GM21515 (cell line): ENCODE data around the gene GNAT1.

ENCODE experiments used
- ATAC-seq: cut with Tn5 transposase; IDR thresholded peaks from one replicate; pipeline ENCODE4 v1.9.1; 2021; ENCODE audit not compliant: unreplicated experiment

Gene GNAT1

DNA sequence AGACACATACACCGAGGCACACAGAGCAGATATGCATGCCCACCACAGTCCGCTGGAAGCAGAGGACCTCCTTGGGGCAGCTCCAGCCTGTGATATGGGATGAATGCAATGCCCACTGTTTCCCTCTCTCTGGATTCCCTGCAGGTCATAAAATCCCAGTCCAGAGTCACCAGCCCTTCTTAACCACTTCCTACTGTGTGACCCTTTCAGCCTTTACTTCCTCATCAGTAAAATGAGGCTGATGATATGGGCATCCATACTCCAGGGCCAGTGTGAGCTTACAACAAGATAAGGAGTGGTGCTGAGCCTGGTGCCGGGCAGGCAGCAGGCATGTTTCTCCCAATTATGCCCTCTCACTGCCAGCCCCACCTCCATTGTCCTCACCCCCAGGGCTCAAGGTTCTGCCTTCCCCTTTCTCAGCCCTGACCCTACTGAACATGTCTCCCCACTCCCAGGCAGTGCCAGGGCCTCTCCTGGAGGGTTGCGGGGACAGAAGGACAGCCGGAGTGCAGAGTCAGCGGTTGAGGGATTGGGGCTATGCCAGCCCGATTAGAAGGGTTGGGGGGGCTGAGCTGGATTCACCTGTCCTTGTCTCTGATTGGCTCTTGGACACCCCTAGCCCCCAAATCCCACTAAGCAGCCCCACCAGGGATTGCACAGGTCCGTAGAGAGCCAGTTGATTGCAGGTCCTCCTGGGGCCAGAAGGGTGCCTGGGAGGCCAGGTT is at the start of gene GNAT1:
TSS of gene GNAT1 (plus strand) at position 675 of the 725 bp plus-strand sequence. CDS start 116 bp downstream, outside the sequence.
- no peak for ATAC-seq

DNA sequence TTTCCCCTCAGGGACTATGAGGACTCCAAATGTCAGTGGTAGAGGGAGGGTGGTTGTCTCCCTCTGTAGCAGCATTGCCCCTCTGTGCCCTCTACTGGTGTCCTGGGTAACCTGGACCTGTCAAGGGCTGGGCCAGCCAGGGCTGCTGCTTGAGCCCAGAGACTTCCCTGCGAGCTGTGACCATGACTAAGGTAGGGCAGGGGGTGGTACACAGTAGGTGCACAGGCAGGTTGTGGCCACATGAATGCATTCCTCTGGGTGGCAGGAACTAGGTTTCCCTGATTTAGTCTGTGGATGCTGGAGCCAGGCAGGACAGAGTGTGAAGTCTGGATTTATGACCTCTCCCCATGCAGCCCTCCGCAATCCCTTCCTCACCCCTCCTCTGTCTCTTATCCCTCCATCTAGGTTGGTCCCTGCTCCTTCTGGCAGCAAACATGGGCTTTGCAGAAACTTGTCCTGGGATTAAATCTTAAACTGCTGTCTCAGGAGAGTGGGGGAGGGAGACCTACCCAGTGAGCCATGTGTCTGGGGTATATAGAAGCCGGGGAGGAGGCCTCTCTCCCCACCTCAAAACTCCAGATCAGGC is 45.0 kb upstream of the GNAT1 start:
- no peak for ATAC-seq

DNA sequence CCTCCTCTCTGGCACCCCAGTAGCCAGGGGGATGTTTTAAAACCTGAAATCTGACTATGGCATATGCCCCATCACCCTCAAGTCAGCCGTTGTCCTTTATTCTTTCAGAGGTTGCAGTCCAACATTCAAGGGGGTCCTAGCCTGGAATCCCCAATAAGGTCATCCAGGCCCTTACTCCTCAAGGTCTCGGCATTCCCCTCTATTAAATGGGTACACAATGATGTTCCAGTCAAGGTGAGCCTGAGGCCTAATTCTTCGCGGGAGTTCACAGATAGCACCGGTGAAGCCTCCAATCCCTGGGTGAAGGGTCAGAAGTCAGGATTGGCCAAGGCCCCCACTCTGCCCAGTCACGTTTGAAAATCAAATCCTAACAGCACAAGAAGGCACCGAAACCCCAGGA is 44.4 kb upstream of the GNAT1 start:
- no peak for ATAC-seq

DNA sequence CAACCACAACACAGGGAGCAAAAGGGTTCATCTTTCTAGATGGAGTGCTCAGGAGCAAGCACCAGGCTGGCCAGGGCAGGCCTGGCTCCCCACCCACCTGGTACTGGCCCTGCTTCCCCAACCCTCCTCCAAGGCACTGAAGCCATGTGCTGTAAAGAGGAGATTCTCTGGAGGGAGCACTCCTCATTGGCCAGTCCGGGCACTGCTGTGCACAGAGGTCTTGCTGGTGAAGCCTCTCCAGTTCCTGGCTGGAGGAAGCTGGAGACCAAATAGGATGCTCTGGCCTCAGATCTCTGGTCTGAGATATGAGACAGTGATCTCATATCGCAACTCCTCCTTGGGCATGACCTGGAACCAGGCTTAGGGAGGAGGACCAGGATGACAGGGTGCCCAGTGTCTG is 44.0 kb upstream of the GNAT1 start:
- ATAC-seq, result no peak

DNA sequence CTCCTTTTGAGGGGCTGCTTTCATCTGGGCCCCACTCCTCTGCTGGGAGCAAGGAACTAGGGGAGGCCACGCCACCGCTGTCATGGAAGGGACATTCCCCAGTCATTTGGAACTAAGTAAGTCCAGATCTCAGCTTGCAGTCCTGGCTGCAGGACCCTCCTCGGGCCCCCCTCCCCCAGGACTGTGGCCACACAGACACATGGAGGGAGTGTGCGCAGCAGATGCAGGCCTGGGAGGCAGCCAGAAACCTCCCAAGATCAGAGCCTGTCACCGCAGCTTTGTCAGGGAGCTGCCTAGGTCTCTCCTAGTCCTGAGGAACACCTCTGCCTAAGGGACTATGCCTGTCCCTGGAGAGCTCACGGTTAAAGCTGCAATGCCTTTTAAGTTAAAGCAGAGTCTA is 43.5 kb upstream of the GNAT1 start:
- ATAC-seq, result no peak

DNA sequence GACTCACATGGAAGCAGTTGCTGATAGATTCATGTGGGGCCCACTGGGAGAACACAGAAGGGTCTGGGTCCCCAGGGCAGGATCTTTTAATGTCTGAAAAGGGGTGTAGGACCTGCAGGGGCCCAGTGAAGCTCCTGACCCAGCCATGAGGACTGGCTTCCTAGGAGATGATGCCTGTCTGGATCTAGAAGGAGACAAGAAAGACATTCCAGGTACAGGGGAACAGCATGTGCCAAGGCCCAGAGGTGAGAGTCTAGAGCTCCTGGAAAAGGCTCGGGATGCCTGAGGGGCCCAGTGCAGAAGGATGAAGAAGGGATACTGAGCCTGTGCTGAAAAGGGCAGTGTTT is 41.0 kb upstream of the GNAT1 start:
- ATAC-seq, result no peak

DNA sequence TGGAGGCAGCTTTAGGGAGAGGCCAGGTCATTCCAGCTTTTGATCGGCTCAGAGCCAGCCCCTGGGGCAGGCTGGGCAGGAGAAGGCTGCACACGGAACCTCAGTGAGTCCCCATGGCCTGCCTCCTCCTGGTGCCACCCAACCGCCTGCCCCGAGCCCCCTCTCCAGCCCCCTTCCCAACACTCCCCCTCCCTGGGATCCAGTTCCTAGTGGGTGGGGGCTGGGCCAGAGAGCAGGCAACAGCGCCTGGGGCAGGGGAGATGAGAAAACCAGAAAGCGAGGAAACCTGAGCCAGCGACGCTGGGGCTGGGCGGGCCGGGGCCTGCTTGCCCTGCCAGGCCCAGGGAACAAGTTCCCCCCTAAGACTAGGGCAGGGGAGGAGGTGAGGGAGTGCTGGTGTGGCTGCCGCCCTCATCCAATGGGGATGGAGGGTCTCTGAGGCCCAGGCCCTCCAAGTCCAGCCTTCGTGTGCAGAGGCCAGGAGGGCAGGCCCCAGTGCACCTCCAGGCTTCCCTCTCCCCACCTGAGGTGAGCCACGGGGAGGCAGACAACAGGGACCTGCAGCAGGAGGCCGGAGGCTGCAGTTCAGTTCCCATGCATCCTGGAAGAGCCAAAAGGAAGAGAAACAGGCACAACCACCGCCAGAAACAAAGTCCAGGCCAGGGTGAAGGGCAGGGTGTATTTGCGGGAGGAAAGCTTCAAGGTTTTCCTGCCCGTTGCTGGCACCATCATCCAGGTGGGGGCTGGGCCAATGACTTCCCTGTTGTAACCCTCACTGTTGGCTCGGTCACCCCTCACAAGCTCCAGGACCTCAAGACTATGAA is 40.3 kb upstream of the GNAT1 start:
- no peak for ATAC-seq

DNA sequence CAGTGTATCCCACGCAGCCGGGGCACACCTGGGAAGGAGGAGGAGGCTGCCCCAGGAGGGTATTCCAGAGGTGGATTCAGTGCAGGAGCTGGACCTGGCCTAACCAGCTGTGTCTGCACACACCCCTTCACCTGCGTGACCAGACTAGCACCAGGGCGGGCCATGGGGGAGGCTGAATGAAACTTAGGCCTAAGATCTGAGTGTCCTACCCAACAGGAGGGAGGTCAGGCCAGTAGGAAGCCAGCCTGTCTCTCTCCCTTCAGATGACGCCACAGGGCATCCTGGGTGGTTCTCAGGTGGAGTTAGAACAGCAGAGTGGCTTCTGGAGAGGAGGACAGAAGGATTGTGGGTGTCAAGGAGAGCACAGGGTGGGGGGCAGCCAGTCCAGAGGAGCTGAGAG is 39.7 kb upstream of the GNAT1 start:
- no peak for ATAC-seq

DNA sequence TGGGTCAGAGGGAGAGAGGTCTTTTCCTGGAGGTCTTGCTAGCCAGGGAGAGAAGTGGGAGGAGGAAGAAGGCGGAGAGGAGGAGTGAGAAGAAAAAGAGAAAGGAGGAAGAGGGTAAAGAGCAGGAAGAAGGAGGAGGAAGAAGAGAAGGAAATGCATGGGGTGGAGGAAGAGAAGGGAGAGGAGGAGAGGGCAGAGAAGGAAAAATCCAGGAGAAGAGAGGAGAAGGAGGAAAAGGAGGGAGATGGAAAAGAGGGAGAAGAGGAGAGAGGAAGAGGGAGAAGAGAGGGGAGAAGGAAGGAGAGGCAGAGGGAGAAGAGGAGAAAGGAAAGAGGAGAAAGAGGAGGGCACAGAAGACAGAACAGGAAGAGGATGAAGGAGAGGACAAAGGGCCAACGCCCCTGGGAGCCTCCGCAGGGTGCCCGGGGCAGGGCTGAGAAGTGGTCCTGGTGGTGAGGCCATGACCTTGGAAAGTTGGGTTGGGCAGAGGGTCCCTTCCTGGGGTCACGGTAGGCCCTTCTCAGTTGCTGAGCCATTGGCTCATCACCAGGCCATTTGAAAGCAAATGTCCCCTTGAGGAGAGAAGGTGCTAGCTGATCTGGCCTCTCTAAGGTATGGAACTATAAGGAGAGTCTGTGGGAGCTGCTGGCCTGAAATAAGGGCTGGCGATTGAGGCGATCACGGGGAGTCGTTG is 37.5 kb upstream of the GNAT1 start:
- ATAC-seq, result no peak

DNA sequence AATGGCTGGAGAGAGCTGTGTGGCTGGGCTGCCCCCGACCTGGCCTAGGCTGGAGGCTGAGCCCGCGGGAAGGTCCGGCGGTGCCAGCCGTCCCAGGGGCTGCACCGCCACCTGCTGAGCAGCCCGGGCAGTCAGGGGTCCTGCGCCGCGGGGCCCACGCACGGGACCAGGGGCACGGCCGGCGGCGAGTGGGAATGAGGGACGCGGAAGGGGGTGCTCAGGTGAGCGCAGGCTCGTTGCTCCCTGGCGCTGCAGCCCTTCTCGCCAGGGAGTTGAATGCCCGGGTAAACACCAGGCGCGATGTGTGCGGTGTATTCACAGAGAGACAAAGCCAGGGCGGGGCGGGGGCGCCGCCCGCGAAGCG is 37.0 kb upstream of the GNAT1 start:
- peak; percentile 11 for ATAC-seq

DNA sequence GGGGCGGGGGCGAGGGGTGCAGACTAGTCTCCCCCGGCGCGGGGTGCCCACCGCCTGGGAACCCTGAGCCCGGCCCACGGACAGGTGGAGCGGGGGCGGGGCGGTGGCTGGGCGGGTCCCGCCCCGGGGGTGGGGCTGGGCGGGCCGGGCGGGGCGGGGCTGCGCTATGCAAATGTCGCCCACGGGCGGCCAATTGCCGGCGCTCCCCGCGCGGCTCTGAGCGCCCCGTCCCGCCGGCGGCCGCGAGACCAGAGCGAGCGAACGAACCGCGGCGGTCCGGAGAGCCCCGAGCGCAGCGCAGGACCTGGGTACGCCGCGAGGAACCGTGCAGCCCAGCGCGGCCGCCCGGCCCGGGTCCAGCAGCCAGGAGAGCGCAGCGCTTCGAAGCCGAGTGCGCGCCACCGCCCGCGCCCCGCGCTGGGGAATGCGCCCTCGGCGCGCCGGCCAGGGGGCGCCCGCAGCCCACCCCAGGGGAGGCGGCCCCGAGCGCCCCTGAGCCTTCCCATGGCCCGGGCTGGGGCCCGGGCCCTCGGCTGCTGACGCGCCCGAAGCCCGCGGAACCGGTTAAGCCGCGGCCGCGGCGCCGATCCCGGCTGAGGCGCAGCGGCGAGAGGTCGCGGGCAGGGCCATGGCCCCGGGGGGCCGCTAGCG is 36.4 kb upstream of the GNAT1 start, which contains the start of gene SEMA3F:
TSS of gene SEMA3F (plus strand) at position 485 of the 651 bp plus-strand sequence. CDS start 4,299 bp downstream, outside the sequence.
- peak; percentile 73 for ATAC-seq

DNA sequence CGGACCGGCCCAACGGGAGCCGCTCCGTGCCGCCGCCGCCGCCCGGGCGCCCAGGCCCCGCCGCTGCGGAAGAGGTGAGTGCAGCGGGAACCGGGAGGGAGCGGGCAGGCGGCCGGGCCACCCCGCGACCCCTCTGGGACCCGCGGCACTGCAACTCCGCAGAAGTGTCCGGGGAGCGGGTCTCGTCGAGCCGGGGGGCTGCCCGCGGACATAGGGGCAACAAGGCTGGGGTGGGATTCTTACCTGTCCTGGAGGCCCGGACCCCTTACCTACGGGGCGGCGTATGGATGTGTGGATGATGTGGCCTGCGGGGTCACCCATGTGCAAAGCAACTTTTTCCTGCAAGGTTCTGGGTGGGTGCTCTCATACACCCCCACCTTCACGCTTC is 35.9 kb upstream of the GNAT1 start:
- ATAC-seq, result no peak

DNA sequence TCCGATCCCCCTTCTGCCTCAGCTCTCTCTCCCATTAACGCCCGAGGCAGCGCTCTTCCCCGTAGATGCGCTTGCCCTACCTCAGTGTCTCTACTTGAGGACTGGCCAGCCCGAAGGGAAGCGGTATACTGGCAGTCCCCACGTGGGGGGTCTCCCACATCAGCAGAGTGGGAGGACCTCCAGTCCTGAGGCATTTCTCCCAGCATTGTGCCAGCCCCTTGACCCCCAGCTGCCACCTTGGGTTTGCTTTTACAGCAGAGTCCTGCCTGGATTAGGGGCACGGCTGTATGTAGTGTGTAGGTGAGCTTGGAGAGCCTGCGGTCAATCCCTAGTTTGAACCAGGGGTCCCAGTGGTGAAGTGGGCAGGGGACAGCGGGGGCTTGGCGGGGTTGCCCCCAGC is 35.5 kb upstream of the GNAT1 start:
- ATAC-seq, result no peak

DNA sequence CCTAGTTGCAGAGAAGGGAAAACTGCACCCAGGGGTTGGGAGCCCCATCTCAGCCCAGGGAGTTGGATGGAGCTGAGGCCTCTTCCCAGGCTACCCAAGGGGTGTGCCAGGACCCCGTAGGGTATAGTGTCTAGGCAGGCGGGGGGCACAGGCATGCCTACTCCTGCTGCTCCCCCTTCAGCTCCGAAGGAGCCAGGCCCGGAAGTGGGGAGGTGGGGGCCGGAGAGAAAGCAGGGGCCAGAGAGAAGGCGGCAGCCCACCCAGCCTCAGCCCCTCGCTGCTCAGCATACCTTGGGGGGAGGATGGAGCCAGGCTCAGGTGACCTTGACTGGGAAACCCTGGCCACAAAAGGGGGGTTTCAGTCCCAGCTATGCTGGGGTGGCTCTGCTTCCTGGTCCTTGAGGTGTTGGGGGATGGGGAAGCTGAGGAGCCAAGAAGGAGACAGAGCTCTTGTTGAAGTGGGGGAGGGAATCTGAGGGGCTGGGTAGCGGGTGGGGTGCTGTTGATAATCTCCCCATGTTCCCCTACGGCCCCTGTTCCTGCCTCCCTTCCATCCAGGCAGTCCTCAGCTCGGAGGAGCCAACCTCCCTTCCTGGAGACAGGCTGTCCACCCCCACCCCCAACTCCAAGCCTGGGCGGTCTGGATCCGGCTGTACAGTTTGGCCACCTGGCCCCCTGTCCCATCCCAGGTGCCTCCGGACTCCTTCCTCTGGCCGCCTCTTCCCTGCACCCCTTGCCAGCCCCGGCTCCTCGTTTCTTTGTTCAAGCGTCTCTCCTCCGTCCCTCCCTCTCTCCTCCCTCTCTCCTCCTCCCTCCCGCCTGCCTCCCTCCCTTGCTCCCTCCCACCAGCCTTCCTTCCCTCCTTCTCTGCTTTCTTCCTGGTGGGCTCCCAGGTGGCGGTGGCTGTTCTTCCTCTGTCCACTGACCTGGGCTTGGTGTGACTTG is 34.6 kb upstream of the GNAT1 start:
- ATAC-seq, result no peak

DNA sequence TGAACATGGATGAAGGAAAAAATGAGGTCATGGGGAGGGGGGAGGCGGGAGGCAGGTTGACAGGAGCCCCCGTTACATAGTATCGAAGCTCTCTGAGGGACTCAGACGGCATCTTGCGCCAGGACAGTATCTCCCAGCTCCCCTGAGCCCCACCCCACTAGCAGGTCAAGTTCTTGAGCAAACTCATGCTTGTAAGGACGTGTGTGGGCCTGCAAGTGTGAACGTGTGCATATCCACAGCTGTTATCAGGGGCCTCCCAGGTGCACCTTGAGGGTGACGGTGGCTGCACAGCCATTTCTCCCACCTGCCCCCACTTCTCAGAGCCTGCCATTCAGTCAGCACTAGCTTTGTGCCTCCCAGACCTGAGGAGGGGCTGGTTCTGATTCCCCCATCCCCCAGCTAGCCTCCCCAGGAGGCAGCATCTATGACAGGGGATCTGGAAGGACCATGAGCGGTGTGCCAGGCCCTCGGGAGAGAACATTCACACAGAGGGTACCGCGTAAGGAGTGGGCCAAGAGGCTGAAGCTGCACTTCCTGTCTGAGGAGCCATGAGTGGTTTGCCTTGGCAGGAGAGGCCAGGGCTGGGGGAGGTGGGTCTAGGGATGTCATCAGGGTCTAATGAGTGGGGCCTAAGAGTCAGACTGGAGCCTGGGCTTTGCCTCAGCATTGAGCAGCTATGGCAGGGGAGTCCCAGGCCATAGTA is 33.4 kb upstream of the GNAT1 start:
- no peak for ATAC-seq

DNA sequence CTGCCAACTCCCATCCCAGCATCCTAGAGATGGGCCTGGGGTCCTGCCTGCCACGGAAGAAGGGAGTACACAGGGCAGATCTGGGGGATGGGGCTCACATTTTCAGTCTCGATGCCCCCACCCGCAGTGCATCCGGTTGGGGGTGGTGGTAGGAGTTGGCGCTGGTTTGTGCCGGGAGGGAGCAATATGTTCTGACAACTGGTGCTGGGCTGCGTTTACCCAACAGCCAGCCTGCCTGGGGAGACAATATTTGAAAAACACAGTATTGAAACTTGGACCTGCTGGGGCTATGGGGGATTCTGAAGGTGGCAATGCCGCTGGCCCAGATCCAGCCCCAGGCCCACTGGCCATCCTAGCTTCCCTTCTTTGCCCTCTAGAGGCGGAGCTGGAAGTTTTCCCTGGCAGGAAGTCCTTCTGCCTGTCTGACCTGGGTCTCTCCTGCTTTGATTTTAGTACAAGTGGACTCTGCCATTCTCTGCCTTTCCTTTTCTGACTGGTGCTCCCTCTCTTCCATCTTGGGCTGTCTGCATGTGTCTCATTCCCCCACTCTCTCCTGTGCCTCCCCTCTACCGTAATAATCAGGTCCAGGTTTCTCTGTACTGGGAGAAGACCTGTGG is 32.8 kb upstream of the GNAT1 start:
- ATAC-seq, result no peak

DNA sequence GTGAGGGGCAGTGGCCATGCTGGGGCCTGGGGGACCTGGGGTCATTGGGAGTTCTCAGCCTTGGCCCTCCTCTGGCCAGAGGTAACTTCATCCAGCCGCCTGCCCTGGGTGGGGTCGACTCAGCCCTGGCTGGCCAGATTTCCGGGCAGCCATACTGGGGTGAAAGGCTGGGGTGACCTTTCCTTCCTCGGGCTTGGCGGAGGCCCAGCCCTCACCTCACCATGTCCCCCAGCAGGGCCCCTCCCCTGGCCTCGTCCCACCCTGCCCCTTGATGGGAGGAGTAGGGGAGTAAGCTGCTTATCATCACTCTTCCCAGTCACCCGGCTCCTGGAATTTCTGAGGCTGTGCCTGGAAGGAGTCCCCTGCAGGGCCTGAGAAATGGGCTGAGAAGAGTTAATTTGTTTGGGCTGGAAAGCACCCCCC is 30.8 kb upstream of the GNAT1 start:
- no peak for ATAC-seq

DNA sequence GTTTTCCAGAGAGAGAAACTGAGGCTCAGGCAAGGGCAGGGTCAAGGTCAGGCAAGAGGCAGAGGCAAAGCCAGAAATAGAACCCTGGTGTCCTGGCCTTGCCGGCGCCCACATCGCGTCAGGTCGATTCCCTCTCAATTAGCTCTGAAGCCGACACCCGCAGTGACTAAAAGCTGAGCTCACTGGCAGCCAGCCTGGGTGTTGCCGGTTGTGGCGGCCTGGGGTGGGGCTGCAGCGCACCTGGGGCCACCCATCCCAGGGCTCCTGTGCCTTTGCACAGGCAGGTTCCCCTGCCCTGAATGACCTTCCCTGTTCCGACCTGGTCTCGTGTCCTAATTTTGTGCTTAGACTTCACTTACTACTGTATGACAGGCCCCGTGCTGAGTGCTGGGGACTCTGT is 30.1 kb upstream of the GNAT1 start:
- no peak for ATAC-seq
